Measurements from ENCODE around the gene NKG7. TPM values are rescaled to one million over a fixed set of nuclear protein-coding genes. Genes with fewer than 3 reads are reported as not detected.

Gene NKG7
- total and polyA plus RNA-seq, 2 experiments from 2014 or later = 0.57 TPM; not detected in 1

DNA sequence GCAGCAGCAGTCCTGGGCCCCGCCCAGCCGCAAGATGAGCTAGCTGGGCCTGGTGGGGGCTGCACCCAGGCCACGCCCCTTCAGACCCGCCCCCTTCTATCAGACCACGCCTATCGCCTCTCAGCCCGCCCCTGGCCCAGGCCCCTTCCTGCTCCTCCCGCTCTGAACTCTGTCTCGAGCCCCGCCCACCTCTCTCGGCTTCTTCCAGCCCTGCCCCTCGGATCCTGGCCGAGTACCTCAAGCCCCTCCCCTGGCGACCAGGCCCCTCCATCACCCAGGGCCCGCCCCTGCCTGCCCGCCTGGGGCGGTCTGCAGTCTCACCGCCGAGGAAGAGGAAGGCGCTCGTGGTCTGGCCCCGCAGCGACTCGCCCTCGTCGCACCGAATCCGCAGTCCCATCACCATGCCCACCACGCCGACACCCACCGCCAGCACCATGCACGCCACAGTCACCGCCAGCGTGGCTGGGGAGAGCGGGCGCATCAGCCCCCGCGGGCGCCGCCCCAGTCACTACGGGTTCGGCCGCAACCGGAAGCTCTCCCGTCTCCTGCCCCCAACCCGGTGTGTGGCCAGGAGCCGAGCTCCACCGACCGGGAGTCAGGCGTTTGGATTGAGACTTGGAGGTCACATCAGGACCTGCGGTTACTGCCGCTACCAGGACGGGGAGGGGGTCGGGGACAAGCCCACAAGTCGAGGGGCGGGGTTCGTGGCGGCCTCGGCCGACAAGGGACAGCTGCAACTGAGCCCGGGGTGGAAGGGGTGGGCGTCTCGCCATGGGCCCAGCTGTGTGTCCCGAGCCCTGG lies 4.7 kb downstream of the NKG7 start:
- Histone ChIP-seq H3K36me3 (no peaks in the 10 kb centered on the region), H3K27me3 (no peaks in the 10 kb centered on the region), H3K4me1 (ENCODE audit: low read depth) (peaks cover 8% of the 10 kb centered on the region), H3K9me3 (ENCODE audit: low read depth) (no peaks in the 10 kb centered on the region), H3K4me3 (peak overlapping the region; percentile 55), H3K27ac (peak overlapping the region; percentile 90)
- peak; percentile 99 to 100 for DNase-seq (ENCODE audit: low read depth in 1 of 2, low spot score in 1 of 2)
- TF ChIP-seq, protein P1, sequence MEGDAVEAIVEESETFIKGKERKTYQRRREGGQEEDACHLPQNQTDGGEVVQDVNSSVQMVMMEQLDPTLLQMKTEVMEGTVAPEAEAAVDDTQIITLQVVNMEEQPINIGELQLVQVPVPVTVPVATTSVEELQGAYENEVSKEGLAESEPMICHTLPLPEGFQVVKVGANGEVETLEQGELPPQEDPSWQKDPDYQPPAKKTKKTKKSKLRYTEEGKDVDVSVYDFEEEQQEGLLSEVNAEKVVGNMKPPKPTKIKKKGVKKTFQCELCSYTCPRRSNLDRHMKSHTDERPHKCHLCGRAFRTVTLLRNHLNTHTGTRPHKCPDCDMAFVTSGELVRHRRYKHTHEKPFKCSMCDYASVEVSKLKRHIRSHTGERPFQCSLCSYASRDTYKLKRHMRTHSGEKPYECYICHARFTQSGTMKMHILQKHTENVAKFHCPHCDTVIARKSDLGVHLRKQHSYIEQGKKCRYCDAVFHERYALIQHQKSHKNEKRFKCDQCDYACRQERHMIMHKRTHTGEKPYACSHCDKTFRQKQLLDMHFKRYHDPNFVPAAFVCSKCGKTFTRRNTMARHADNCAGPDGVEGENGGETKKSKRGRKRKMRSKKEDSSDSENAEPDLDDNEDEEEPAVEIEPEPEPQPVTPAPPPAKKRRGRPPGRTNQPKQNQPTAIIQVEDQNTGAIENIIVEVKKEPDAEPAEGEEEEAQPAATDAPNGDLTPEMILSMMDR (IDR thresholded peaks at IDR 0.05; ENCODE audit: low read depth, low read length) = no peak

DNA sequence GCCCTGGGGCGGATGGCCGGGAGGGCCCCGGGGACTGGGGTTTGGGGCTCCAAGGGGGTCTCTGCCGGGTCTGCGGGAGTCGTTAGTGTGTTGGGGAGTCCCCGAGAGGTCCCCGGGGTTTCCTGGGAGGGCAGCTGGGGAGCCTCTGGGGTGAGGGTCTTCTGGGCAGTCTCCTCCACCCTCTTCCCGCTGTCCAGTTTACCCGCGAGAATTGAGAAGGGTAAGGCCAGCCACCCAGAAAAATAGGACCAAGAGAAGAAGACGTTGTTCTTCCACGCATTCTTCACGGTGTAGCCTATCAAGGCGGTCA lies 5.2 kb downstream of the NKG7 start:
- DNase-seq (ENCODE audit: low read depth in 1 of 2, low spot score in 1 of 2) = no peak
- TF ChIP-seq, protein P1 (IDR thresholded peaks at IDR 0.05; ENCODE audit: low read depth, low read length) = no peak
- Histone ChIP-seq H3K4me3 (peak overlapping the region; percentile 55), H3K36me3 (no peaks in the 10 kb centered on the region), H3K27ac (peak overlapping the region; percentile 90), H3K9me3 (ENCODE audit: low read depth) (no peaks in the 10 kb centered on the region), H3K4me1 (ENCODE audit: low read depth) (peaks cover 8% of the 10 kb centered on the region), H3K27me3 (no peaks in the 10 kb centered on the region)

- Histone ChIP-seq H3K9me3 (ENCODE audit: low read depth) (no peaks in the 10 kb centered on the region), H3K36me3 (no peaks in the 10 kb centered on the region), H3K27me3 (no peaks in the 10 kb centered on the region), H3K27ac (peak overlapping the region; percentile 90), H3K4me1 (ENCODE audit: low read depth) (peaks cover 8% of the 10 kb centered on the region), H3K4me3 (peak overlapping the region; percentile 57)
- TF ChIP-seq, protein P1 (IDR thresholded peaks at IDR 0.05; ENCODE audit: low read depth, low read length) = no peak
- peak; percentile 99 for DNase-seq (ENCODE audit: low read depth in 1 of 2, low spot score in 1 of 2)
These were observed 5.8 kb downstream of the NKG7 start for GRCh38 chr19:51366389-51367254.

DNA sequence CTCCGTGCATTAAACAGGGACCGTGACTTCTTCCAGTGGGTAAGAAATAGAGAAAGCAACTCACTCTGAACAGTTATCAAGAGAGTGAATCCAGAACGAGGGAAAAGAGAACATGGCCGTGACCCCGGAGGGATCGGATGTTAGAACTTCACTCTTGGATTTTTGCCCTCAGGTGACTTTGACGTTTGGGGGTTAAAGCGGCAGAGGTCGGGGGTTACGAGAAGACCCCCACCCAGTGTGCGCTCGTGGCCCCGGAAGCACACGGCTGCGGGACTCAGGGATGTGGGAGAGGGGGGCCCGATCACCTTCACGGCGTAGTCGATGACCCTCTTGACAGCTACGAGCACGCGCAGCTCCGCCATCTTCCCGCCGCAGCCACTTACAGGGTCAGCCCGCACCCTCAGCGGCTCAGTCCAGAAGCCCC lies 6.5 kb downstream of the NKG7 start, which contains the start of gene ETFB:
Gene ETFB (minus strand): TSS at position 424 of the 424 bp plus-strand sequence. CDS start 62 bp downstream, at position 362.
- peak within 1 kb of the TSS; percentile 90 for H3K27ac ChIP-seq
- H3K4me1 ChIP-seq (ENCODE audit: low read depth) = peaks cover 8% of the 10 kb centered on the region
- H3K27me3 ChIP-seq = no peaks in the 10 kb centered on the region
- TF ChIP-seq, protein P1 (IDR thresholded peaks at IDR 0.05; ENCODE audit: low read depth, low read length) = no peak
- H3K4me3 ChIP-seq = peak within 1 kb of the TSS; percentile 57
- no peaks in the 10 kb centered on the region for H3K9me3 ChIP-seq (ENCODE audit: low read depth)
- H3K36me3 ChIP-seq = no peaks in the 10 kb centered on the region
- DNase-seq (ENCODE audit: low read depth in 1 of 2, low spot score in 1 of 2) = no peak

GRCh38 chr19:51365211-51365964 lies 7.1 kb downstream of the NKG7 start:
- Histone ChIP-seq H3K36me3 (no peaks in the 10 kb centered on the region), H3K27me3 (no peaks in the 10 kb centered on the region), H3K4me3 (peak overlapping the region; percentile 57), H3K9me3 (ENCODE audit: low read depth) (no peaks in the 10 kb centered on the region), H3K27ac (peak overlapping the region; percentile 86), H3K4me1 (ENCODE audit: low read depth) (peaks cover 8% of the 10 kb centered on the region)
- TF ChIP-seq, protein P1 (IDR thresholded peaks at IDR 0.05; ENCODE audit: low read depth, low read length) = peak; percentile 16
- peak; percentile 61 to 64 for DNase-seq (ENCODE audit: low read depth in 1 of 2, low spot score in 1 of 2)
